GM21529 (cell line): ENCODE results near the gene NFIX.

Experiments
- ATAC-seq: cut with Tn5 transposase; IDR thresholded peaks from one replicate; pipeline ENCODE4 v1.9.1; 2021; ENCODE audit not compliant: unreplicated experiment

Gene NFIX

DNA sequence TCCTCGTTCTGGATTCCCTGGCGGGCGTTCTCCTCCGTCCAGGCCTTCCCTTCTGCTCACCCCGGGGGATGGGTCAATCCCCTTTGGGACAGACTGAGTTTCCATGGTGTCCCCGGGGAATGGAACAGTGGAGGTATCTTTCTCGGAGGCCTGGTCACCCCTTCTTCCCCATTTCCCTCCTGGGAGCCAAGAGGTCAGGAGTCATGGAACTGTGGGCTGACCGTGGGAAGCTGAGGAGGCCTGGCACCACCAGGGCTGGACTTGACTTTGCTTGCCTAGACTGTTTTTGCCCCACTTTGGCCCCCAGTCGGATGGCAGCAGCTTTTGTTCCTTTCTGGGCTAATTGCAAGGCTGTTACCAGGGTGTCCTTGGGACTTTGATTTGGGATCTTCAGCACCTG, 124.8 kb downstream of the NFIX start:
- no peak for ATAC-seq

DNA sequence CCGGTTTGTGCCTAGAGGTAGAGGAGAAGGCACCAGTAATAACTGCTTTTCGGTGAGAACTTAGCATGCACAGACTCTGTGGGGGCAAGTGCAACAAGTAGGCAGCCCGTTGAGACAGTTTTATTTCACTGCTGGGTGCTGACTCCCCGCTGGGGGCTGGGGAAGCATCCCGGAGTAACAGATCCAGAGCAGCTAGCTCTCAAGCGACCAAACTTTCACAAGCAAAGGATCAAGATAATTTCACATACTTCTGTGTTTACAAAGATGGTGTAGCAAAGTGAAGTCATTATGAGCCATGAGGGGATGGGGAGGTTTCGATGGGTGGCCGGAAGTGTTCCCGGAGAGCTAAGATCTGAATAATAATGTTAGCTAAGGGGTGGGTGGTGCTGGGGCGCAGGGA, 125.5 kb downstream of the NFIX start:
- no peak for ATAC-seq

DNA sequence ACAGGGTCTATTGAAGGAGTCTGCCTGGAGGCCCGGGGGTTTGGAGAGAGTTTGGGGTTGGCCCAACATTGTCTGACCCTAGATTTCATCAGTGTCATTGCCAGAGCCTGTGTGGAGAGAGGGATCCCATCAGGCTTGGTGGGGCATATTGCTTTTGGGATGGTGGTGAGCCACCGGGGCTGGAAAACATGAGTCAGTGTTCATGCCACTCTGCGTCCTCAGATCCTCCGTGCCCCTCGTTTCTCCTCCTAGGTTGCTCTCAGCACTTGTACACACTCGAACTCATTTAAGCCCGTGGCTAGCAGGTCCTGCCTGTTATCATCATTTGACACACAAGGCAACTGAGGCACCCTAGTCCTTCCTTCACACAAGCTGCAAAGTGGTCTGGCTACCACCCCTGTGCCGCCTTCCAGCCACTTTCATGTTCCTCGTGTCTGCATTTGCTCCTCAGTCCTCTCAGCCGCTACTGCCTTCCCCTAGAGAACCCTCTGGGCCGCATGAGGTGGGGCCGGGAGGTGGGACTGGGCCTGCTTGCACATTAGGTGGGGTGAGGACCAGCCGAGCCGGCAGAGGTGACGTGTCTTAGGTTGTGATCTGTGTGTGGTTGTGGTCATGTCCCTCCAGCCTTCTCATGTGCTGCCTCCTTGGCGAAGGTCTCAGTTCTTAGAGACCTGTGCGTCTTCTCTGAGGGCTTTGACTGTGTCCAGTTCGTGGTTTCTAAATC, 126.4 kb downstream of the NFIX start:
- ATAC-seq = no peak

DNA sequence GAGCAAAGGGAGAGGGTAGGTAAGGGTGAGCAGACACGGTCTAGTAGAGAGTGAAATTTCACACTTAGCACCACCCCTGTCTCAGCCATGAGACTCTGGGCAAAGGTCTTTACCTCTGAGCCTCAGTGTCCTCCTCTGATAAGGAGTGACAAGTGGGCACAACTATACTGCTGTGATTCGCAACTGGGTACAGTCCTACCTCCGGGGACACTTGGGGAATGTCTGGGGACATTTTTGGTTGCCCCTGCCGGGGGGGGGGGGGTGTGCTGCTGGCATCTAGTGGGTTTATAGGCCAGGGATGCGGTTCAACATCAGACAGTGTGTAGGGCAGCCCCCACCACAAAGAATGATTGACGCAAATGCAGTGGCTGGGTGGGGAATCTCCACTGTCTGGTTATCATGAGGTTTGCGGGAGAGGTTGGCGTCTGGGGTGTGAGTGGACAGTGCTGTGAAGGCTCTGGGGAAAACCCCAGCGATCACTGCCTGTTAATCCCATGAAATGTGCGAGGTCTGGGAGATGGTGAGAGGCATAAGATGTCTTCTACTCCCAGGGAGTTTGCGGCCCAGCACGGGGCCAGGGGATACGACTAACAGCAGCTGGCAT, 127.1 kb downstream of the NFIX start:
- ATAC-seq = no peak

DNA sequence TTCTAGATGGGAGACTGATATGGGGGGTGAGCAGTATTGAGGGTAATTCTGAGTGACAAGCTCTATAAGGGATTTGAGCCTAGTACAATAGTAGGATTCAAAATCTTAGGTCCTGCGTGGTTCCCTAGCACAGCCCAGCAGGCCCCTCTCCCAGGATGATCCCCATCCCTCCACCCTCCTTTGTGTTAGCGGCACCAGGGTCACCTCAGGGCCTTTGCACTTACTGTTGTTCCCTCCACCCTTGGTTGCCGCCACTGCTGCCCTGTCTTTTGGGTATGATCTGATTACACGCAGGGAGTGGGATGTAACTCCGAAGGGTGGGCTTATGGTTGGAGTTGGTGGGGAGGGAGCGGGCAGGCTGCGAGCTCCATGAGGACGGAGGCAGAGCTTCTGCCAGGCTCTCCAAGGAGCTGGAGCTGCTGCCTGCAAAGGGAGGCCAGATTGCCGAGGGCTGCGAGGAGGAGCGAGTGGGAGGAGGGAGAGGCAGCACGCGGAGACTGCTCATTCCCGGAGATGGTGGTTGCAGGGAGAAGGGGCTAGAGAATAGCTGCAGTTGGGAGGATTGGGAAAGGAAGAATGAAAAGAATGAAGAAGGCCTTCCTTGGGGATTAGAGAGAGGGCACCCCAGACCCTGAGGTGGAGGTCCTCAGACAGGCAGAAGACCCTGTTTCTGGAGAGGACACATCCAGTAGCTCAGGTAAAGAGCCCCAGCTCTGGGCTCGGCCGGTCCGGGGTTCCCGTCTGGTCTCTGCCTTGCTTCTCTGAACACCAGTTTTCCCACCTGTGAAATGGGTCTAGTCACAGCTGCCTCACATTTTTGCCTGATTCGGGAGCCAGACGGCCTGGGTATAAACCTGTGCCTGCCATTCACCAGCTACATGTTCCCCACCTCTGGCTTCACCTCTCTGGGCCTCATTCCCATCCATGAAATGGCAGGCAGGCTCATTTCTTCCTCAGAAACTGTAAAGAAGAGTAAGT, 128.0 kb downstream of the NFIX start:
- no peak for ATAC-seq

DNA sequence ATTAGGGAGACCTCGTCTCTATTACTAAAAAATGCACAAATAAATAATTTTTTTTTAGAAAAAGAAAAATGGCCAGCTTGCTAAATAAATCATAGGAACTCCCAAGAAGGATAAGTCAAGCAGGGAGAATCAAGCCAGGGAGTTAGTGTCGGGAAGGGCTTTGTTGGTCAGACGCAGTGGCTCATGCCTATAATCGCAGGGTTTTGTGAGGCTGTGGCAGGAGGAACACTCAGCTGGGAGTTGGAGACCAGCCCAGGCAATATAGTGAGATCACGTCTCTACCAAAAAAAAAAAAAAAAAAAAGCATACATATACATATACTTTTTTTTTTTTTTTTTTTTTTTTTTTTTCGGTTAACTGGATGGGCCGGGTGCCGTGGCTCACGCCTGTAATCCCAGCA, 131.8 kb downstream of the NFIX start:
- ATAC-seq = no peak

DNA sequence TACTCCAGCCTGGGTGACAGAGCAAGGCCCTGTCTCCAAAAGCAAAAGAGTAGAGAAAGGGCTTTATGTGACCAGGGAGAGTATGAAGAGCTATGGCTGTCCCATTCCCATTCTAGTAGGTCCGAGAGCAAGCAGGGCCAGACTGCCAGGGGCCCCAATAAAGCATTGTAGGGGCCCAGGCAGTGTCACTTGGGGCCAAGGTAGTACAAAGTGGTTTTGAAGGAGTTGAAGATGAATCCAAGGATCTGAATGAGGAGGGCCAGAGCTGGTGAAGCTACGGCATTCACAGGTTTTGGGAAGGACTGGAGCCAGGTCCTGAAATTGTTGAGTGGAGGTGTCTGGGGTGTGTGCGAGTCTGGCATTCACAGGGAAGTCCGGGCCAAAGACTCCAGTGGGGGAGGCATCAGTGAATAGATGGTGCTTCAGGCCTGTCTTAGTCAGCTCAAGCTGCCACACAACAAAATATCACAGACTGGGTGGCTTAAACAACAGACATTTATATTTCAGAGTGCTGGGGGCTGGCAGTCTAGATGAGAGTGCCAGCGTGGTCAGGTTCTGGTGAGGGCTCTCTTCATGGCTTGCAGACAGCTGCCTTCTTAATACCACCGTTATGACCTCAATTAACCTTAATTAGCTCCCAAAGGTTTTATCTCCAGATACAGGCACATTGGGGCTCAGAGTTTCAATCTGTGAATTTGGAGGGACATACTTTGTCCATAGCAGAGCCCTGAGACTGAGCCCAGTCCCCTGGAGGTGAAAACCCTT, 132.7 kb downstream of the NFIX start:
- ATAC-seq = no peak

DNA sequence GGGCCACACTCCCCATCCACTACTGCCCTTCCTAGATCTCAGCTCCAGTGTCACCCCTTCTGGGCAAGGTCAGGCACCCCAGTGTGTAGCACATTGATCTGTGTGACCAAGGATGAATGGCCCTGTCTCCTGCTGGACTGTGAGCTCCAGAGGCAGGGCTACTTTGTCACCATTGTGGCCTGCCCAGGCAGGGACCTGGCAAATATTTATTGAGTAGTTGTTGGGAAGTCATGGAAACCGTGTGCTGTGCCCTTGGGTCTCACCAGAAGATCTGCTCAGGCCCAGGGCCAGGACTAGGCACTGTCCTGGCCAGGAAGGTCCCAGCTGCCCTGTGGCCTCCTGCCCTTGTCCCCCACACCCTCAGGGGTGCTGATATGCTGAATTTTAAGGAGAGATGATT, 133.3 kb downstream of the NFIX start:
- ATAC-seq = no peak

DNA sequence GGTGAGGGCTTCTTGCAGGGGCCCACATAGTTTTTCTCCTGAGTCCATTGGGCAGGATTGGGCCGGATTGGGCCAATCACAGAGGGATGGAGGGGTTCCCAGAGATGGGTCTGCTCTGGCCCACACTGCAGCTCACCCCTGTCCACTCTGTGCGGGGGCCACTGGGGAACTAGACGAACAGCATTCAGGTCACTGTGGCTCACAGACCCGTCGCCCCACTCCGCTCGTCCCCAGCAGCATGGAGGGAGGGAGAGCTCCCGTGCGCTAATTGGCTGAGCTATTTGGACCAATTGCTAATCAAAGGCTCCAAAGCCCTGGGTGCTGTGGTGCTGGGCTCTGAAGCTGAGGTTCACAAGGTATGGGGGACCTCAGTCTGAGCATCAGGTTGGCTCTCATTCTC, 134.1 kb downstream of the NFIX start:
- no peak for ATAC-seq

DNA sequence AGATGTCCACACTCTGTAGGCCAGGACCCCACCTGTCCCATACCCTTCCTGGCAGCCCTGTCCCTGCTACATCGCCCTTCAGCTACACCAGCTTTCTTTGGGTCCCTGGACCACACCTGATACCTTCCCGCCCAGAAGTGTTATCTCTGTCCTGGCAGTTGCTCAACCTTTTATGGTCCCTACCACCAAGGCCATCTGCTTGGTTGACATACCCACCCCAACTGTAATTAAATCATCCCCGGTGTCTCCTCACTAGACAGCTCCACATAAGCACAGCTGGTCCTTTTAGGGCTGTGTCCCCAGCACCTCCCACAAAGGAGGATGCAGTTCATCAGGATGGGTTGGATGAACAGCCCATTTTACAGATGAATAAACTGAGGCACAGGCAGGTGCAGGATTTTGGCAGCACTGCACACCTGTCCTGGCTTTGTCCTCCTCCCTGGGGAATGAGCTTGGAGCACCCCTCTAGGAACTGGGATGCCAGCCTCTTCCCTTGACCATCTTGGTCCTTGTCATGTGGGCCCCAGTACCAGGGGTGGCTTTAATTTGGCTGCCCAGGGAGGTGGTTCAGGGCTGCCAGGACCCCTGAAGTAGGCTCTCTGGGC, 135.7 kb downstream of the NFIX start:
- no peak for ATAC-seq

DNA sequence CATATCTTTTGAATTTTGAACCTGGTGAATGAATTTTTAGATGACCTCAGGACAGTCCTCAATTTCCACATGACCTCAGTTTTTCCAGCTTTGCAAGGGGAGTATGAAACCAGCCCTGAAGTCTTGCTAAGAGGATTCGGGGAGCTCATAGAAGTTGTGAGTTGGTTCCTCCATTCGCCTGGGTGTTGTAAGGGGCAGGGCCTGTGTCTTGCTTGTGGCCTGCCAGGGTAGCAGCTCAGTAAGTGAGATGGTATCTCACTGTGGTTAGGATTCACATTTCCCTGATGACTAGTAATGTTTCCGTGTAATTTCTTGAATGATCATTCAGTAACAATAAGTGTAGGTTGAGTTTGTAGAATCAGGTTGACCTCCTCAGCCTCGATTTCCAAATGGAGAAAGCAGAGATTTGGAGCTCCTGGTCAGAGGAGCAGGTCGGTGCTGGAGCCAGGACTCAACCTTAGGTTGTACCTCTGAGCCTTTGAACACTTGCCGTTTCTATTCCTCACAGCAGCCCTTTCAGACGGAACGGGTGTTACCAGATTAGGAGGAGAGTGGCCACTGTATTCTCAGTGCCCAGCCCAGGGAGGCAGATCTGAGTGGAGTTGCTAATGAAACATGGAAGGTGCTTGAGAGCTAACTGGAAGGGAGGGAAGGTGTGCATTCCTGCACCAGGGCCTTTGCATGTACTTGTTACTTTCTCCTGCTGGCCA, 137.4 kb downstream of the NFIX start:
- ATAC-seq = no peak

DNA sequence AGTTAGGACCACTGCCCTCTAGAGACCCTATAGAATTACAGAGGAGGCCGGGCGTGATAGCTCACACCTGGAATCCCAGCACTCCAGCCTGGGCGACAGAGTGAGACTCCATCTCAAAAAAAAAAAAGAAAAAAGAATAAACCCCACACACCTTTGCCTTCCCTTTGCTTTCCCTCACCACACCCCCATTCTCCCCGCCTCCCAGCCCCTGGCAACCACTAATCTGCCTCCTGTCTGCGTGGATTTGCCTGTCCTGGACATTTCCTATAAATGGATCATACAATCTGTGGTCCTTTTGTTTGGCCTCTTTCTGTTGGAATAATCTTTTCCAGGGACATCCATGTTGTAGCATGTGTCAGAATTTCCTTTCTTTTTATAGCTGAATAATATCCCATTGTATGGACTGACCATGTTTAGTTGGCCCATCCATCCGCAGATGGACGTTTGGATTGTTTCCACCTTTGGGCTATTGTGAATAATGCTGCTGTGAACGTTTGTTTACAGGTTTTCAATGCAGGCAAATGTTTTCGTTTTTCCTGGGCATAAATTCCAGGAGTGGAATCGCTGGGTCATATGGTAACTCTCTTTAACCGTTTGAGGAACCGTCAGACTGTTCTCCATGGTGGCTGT, 138.1 kb downstream of the NFIX start:
- no peak for ATAC-seq

DNA sequence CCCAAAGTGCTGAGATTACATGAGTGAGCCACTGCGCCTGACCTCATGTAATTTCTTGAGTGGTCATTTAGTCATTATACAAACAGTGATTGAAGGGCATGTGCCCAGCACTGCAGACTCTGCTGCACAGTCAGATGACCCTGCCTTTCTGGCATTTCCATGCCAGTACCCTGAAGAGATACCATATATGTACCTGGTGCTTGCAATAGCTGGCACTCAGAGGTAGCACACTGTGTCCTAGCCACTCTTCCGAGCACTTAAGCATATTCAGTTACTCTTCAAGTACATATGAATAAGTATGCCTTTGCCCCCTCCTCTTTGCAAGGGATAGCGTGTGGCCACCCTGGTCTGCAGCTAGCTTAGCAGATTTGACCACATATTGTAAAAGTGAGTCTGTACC, 139.4 kb downstream of the NFIX start:
- ATAC-seq = no peak

DNA sequence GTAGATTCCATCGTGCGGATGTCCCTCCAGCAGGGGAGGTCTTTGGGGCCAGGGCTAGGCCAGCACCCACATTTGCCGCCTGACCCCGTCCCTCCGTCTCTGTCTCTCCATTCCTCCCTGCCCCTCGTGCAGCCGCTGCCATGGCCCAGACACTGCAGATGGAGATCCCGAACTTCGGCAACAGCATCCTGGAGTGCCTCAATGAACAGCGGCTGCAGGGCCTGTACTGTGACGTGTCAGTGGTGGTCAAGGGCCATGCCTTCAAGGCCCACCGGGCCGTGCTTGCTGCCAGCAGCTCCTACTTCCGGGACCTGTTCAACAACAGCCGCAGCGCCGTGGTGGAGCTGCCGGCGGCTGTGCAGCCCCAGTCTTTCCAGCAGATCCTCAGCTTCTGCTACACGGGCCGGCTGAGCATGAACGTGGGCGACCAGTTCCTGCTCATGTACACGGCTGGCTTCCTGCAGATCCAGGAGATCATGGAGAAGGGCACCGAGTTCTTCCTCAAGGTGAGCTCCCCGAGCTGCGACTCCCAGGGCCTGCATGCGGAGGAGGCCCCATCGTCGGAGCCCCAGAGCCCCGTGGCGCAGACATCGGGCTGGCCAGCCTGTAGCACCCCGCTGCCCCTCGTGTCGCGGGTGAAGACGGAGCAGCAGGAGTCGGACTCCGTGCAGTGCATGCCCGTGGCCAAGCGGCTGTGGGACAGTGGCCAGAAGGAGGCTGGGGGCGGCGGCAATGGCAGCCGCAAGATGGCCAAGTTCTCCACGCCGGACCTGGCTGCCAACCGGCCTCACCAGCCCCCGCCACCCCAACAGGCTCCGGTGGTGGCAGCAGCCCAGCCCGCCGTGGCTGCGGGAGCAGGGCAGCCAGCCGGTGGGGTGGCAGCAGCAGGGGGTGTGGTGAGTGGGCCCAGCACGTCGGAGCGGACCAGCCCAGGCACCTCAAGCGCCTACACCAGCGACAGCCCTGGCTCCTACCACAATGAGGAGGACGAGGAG, 140.1 kb downstream of the NFIX start:
- ATAC-seq = no peak

DNA sequence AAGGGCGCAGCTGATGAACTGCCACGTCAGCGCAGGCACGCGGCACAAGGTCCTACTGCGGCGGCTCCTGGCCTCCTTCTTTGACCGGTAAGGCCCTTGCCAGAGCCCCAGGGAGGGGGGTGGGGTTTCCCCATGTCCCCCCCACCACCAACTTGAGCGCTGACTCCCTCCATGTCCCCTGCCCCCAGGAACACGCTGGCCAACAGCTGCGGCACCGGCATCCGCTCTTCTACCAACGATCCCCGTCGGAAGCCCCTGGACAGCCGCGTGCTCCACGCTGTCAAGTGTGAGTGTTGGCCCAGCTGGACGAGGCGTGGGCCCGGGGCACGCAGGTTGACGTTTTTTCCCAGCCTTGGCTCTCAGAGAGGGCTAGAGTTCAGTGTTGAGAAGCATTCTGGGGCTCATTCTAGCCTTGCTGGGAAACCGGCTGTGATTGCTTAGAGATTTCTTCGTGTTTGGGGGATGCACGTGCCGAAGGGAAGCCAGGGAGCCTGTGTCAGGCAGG, 142.1 kb downstream of the NFIX start:
- no peak for ATAC-seq

DNA sequence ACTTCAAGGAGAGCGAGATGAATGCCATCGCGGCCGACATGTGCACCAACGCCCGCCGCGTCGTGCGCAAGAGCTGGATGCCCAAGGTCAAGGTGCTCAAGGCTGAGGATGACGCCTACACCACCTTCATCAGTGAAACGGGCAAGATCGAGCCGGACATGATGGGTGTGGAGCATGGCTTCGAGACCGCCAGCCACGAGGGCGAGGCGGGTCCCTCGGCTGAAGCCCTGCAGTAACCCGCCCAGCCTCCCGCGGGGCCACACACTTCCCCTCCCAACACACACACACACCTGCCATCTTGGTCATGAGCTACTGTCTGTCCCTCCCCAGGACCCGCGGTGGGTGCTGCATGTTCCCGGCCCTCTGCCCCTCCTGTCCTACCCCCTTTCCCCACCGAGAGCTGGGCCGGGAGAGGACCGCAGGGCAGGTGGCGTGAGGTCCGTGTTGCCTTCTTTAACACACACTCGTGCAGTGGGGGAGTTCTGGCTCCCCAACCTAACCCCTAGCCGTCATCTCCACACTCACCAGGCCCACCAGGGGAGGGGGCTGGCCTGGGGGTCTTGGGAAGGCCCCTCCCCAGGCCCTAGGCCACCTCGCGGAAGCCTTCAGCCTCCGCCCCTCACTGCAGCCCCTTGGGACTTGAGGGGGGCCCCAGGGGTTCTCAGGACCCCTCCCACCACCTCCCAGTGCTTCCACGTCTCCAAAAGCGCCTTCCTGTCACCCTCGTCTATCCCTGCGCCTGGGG, 143.1 kb downstream of the NFIX start:
- ATAC-seq = no peak

DNA sequence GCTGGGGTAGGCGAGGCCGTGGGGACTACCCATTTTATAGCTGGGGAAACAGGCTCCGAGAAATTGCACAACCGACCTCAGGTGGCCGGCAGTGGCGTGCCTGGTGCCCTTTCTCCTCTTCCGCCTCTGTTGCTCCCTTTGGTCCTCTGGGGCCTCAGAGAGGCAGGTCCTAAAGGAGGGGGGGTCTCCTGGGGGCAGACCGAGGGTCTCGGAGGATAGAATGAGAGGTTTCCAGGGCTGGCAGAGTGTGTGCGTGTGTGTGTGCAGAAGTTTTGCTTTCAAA, 143.6 kb downstream of the NFIX start:
- ATAC-seq = no peak
